K562 (cell line): Measurements from ENCODE around the gene SH3BP5.

Source experiments
- ARID2 ChIP-seq: fragments of 450-650 bp; IDR thresholded peaks from 2 replicates; pipeline ENCODE4 v1.6.1; 2017; ENCODE audit warnings: antibody characterized with exemption, mild to moderate bottlenecking
- CTCF ChIP-seq, 3 experiments: IDR thresholded peaks in 2 of 3; conservative IDR thresholded peaks in 1 of 3; 2 replicates each; pipeline ENCODE4 v1.5.1; 2011 to 2012; ENCODE audit warnings: low read length in 3 of 3, mild to moderate bottlenecking in 3 of 3, control low read depth in 2 of 3, improper control_type of control experiment in 1 of 3, inconsistent platforms in 1 of 3, low read depth in 1 of 3, mixed read lengths in 1 of 3, moderate library complexity in 1 of 3; ENCODE audit not compliant: insufficient read depth in 2 of 3
- MEIS2 ChIP-seq: fragments of 450-650 bp; IDR thresholded peaks from 2 replicates; pipeline ENCODE4 v1.6.1; 2014; ENCODE audit warnings: mild to moderate bottlenecking; ENCODE audit not compliant: partially characterized antibody
- TCF7L2 ChIP-seq: fragments of 150-350 bp; IDR thresholded peaks from 2 replicates; pipeline ENCODE4 v1.6.1; 2016; ENCODE audit warnings: low read depth, mild to moderate bottlenecking, low read length, moderate library complexity

GRCh38 chr3:15318661-15319060 lies 13.7 kb downstream of the SH3BP5 start:
- TF ChIP-seq MEIS2, result no peak
- no peak for TF ChIP-seq CTCF (IDR thresholded peaks at IDR 0.05 in 2 of 3, conservative IDR thresholded peaks at IDR 0.05 in 1 of 3; ENCODE audit: insufficient read depth in 2 of 3, low read depth in 1 of 3, low read length in 3 of 3)
- no peak for TF ChIP-seq TCF7L2
- no peak for TF ChIP-seq ARID2
